GM23338 (cell line): Measurements from ENCODE around the gene COL8A1. TPM values are rescaled to one million over a fixed set of nuclear protein-coding genes. Genes with fewer than 3 reads are reported as not detected.

Source experiments
- CREB1 ChIP-seq: fragments of 250-450 bp; sonication (Bioruptor Pico); IDR thresholded peaks from 2 replicates; pipeline ENCODE4 v1.5.0; 2020; ENCODE audit warnings: low read depth, mild to moderate bottlenecking, moderate library complexity
- EZH2 ChIP-seq: fragments of 200-600 bp; sonication (generic); IDR thresholded peaks from one replicate; pipeline ENCODE4 v1.8.0; 2017; ENCODE audit warnings: antibody characterized with exemption, mild to moderate bottlenecking, low read depth; ENCODE audit not compliant: unreplicated experiment
- EZH2phosphoT487 ChIP-seq: fragments of 200-600 bp; sonication (generic); IDR thresholded peaks from one replicate; pipeline ENCODE4 v1.8.1; 2018; ENCODE audit warnings: antibody characterized with exemption; ENCODE audit not compliant: unreplicated experiment
- JUNB ChIP-seq: IDR thresholded peaks from one replicate; pipeline ENCODE4 v1.6.1; 2016; ENCODE audit warnings: antibody characterized with exemption; ENCODE audit not compliant: unreplicated experiment
- POLR2AphosphoS5 ChIP-seq: IDR thresholded peaks from 2 replicates; pipeline ENCODE4 v1.6.1; 2016; ENCODE audit warnings: antibody characterized with exemption, low read depth
- REST ChIP-seq: IDR thresholded peaks from one replicate; pipeline ENCODE4 v1.6.1; 2018; ENCODE audit warnings: antibody characterized with exemption; ENCODE audit not compliant: unreplicated experiment
- STAT1 ChIP-seq: IDR thresholded peaks from one replicate; pipeline ENCODE4 v1.6.1; 2016; ENCODE audit warnings: antibody characterized with exemption; ENCODE audit not compliant: unreplicated experiment
- ZNF462 ChIP-seq: fragments of 250-450 bp; sonication (Bioruptor Pico); IDR thresholded peaks from 2 replicates; pipeline ENCODE4 v1.5.0; 2020; ENCODE audit warnings: mild to moderate bottlenecking, moderate library complexity
- polyA plus RNA-seq: library from polyadenylated mRNA; unstranded; fragments of >200 nt; fragmentation: Nextera tagmentation; extraction: Ambion mirVana; gene quantifications from 2 replicates; pipeline ENCODE4 v1.2.1, GENCODE V29; 2016
- total RNA-seq: library from RNA; depleted of rRNA; stranded (reverse); fragments of >200 nt; shearing (Covaris generic); gene quantifications from 2 replicates; pipeline ENCODE4 v1.2.3, GENCODE V29; 2014

Gene COL8A1
- total and polyA plus RNA-seq, 2 experiments from 2014 or later: 0.26 to 0.97 TPM

GRCh38 chr3:99794485-99794884 lies 156.1 kb downstream of the COL8A1 start (continued):
- no peak for TF ChIP-seq ZNF462 (CRISPR knock-in tag)
- no peak for TF ChIP-seq EZH2phosphoT487
- no peak for TF ChIP-seq STAT1
- TF ChIP-seq JUNB: no peak
- TF ChIP-seq REST: no peak
- TF ChIP-seq POLR2AphosphoS5: no peak
- no peak for TF ChIP-seq CREB1
- TF ChIP-seq EZH2: no peak
